Measurements from ENCODE around the gene PDE6D. TPM values are rescaled to one million over a fixed set of nuclear protein-coding genes. Genes with fewer than 3 reads are reported as not detected.
A peak's percentile ranks its signal among the peaks of the same experiment; 100 is the strongest.

PDE6D gene
- polyA plus RNA-seq, 4 donors: 26.0 to 28.9 (median 27.4) TPM

DNA sequence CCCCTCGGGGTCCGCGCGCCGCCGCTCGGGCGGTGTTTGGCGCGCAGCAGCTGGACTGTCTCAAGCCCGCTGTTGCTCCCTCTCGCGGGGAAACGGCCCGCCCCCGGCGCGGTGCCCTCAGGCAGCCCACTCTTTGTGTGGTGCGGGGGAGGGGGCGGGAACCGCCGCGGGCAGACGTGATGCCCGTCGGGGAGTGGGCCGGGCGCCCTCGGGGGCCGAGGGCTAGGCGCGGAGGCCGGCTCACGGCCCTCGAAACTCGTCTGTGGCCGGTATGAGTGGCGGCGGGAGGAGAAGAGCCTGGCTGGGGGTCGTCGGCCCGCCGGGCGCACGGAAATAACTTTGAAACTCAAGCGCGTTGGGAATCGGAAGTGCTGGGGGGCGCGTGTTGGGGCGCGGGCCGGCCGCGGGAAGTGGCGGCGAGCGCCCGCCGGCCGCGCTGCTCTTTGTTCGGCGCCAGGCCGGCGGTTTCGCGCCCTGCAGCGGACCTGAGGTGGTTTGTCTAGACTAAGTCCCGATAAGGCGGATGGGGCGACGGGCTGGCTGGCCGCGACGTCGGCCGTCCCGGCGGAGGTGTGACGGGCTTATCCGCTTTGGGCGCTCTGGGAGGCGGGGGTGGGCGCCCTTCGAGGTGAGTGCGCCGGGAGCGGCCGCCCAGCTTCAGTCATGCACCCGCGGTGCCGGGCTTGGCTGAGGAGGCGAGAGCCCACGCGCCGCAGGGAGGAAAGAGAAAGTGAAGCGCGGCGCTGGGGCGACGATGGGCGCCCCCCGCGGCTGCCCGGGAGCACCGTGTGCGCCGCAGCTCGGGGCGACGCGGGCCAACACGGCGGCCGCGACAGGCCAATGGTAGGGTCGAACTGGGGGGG, 72.1 kb downstream of the PDE6D start:
- no peak for DNase-seq (ENCODE audit: low read depth in 4 of 4, low spot score in 3 of 4)

DNA sequence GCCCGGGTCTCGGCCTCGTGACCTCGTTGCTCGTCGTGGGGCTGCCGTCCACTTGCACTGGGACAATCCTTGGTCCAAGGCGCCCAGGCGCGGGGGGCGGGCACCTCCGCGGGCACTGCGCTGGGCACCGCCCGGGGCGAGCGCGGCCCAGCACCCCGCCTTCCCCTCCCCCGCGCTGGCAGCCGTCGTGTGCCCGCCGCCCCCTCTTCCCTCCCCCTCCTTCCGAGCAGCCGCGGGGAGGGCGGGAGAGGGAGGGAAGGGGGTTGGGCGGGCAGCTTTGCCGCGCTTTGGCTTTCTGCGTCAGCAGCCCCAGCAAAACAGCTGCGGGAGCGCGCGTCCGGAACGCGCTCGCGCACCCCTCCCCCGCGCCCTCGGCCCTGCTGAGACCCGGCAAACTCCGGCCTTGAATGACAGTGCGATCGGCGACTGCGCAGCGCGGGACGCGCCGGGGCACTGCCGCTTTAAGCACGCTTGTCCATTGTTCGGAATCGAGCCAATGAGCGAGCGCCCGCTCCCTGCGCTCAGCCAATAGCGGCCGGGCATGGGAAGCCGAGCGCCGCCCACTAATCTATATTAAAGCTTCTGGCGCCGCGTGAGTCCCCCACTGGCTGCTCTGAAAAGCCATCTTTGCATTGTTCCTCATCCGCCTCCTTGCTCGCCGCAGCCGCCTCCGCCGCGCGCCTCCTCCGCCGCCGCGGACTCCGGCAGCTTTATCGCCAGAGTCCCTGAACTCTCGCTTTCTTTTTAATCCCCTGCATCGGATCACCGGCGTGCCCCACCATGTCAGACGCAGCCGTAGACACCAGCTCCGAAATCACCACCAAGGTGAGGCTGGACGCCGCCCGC, 72.9 kb downstream of the PDE6D start, which contains the start of gene PTMA:
Gene PTMA, plus strand, starts transcription at position 599 of the 846 bp plus-strand sequence. Its CDS starts 182 bp downstream, at position 781.
- DNase-seq (ENCODE audit: low read depth in 4 of 4, low spot score in 3 of 4): peak; percentile 98 to 99 (median 99)

DNA sequence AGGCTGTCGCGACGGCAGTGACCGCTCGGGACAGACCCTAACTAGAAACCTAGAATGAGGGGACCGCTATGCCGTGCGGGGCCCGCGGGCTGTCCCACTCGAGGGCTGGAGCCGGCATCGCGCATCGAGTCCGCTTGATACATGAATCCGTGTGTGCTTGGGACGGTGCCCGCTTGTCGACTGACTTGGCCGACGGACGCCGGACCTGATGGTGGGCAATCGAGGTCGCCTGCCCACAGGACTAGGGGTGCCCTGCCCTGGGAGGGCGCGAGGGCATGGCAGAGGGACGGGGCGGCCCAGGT, 73.5 kb downstream of the PDE6D start:
- no peak for DNase-seq (ENCODE audit: low read depth in 4 of 4, low spot score in 3 of 4)

DNA sequence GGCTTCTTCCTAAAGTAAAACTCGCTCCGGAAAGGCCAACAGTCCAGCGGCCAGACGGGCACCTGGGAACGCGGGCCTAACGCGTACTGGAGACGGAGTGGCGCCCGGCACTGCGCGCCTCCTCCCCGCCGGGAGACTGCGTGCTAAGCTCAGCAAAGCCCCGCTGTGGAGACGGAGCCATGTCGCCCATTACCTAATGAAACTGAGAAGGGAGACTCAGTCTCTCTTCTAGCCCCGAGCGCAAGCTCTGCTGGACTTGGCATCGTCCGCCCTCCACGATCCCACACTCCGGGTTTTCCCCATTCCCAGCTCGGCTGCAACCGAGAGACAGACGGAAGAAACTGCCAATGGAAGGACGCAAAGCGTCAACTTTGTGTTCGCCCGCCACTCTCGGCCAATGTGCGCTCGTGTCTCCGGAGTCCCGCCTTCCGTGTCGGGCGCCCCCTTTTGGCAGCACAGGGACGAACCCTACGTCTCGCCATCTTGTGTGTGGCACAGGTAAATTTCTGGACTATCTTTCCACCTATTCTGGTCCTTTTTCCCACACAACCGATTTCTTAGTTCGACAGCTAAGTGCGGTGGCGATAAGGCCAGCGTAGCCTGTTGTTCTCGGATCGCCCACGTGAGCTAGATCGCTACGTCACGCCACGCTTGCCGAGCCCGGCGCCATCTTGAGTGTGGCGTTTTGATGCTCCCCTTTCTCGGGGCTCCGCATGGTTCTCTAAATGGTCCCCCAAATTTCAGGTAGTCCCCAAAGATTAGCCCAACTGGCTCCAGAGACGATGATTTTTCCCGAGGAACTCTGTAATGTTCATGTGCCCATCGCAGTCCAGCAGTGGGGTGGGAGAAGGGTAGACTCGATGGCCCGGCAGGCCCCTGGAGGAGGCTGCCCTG, 74.1 kb downstream of the PDE6D start:
- DNase-seq (ENCODE audit: low read depth in 4 of 4, low spot score in 3 of 4): peak; percentile 97 to 98 (median 97)

DNA sequence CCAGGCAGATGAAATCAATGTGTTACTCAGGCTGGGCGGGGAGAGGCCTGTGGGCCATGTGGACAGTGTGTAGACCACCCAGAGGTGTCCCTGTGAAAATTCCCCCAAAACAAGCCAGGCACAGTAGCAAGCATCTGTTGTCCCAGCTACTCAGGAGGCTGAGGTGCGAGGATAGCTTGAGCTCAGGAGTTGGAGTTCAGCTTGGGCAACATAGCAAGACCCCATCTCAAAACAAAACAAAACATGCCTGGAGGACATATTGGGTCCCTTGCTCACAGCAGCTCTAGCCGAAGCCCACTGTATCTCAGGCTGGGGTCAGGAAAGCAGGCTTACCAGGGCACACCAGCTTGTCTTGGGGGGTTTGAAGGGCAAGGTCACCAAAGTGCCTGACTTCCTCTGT, 77.1 kb downstream of the PDE6D start:
- no peak for DNase-seq (ENCODE audit: low read depth in 4 of 4, low spot score in 3 of 4)

DNA sequence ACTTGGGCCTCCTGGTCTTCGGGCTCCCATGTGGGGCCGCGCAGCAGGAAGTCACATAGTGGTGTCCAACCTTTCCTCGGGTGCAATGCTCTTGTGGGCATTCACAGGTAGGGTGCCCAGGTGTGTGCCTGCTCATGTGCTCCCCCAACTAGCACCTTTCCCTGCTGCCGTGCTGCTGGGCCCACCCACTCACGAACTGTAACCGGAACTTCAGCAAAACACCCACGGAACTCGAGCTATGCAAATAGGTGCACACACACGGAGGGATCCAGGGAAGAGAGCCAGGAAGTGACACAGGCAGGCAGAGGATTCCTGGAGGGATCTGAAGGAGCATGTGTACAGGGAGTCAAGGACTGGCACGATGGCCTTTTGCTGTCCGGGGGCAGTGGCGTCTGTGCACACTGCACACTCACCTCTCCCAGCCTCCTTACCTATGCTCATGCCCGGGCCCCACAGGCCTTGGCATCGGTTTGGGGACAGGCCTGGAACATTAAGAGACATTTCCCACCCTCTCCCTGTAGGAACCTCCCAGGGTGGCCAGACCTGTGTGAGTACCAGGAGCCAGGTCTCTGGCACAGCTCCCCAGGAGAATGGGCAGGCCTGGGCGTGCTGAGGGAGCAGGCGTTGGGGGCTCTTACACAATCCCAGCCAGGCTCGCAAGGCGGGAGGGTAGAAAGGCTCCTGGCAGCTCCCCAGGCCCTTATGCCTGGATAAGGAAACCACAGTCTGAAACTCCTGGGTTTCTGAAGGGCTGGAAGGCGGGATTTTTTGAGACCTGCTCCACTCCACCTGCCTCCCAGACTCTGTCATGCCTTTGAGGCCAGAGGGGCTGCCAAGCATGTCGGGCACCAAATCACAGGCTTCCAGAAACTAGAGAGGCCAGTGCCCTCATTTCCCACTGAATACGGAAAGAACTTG, 79.4 kb downstream of the PDE6D start:
- DNase-seq (ENCODE audit: low read depth in 4 of 4, low spot score in 3 of 4): no peak

DNA sequence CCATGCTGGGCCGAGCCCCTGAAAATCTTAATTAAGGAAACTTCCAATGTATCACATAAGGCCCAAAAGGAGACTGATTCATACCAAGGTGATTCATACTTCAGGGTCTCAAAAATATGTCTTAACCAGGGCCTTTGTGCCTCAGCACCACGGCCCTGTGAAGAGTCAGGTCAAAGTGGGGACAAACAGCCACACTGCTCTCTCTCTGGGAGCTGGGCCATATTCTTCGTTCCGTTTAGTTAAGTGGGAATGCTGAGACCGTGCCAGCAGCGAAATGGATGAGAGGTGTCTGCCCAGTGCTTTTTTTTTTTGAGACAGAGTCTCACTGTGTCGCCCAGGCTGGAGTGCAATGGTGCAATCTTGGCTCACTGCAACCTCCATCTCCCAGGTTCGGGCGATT, 82.1 kb downstream of the PDE6D start:
- DNase-seq (ENCODE audit: low read depth in 4 of 4, low spot score in 3 of 4): no peak

DNA sequence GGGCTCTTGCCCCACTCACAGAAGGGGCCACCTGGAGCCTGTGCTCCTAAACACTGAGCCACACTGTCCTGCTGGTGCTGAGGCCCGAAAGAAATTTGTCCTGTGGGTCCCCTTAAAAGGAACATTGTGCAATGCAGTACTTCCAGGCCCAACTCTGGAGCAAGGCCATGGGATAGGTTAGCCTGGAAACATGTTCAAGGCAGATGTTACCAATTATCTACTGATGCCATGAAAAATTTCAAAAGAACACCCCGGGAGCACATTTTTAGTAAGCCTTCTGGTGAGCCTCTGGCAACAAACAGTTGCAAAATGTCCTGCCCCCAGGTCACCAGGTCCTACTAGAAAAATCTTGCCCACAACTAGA, 85.1 kb downstream of the PDE6D start:
- no peak for DNase-seq (ENCODE audit: low read depth in 4 of 4, low spot score in 3 of 4)

DNA sequence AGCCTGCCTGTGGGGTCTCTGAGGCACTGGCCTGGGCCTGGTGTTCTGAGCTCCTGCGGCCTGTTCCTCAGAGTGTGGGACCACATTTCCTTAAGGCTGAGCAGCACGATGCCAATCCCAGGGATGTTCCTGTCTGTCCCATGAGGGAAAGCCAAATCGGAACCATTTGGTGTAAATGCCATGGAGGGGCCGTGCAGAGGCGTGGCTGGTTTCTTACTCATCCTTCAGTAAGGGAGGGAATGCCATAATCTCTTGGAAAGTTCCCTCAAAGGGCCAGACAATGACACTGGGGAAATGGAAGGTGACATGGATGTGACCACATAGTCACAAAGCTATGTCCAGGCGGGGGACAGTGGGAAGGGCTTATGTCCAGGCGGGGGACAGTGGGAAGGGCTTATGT, 87.1 kb downstream of the PDE6D start:
- DNase-seq (ENCODE audit: low read depth in 4 of 4, low spot score in 3 of 4): no peak

DNA sequence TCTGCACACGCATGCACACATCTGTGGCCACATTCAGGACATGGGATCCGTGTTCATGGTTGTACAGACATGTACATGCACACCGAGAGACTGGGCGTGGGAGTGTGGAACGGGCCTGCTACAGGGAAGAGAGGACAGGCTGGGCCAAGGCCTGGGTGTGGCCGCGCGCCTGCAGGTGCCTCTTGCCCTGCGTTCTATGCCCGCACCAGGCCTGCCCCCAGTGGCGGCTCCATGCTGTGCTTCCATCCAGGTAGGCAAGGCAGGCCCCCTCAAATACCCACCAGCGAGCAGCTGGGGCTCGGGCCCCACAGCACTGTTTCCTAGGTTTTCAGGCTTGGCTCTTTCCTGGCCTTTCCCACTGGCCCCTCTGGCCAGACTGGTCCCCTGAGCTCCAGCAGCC, 88.2 kb downstream of the PDE6D start:
- DNase-seq (ENCODE audit: low read depth in 4 of 4, low spot score in 3 of 4): no peak

DNA sequence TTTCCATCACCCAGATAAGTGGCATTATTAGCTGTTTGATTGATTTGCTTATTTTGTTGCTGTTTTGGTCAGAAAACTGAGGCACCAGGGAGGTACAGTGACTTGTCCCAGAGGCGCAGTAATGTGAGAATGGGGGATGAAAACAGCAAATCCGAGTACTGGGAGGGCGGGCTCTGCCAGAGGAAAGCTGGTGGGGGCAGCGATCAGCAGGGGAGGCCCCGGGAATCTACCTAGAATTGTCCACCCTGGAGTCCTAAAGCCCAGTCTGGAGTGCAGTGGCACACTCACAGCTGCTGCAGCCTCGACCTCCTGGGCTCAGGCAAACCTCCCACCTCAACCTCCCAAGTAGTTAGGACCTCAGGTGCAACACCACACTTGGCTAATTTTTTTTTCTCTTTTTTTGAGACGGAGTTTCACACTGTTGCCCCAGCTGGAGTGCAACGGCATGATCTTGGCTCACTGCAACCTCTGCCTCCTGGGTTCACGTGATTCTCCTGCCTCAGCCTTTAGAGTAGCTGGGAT, 89.8 kb downstream of the PDE6D start:
- no peak for DNase-seq (ENCODE audit: low read depth in 4 of 4, low spot score in 3 of 4)

DNA sequence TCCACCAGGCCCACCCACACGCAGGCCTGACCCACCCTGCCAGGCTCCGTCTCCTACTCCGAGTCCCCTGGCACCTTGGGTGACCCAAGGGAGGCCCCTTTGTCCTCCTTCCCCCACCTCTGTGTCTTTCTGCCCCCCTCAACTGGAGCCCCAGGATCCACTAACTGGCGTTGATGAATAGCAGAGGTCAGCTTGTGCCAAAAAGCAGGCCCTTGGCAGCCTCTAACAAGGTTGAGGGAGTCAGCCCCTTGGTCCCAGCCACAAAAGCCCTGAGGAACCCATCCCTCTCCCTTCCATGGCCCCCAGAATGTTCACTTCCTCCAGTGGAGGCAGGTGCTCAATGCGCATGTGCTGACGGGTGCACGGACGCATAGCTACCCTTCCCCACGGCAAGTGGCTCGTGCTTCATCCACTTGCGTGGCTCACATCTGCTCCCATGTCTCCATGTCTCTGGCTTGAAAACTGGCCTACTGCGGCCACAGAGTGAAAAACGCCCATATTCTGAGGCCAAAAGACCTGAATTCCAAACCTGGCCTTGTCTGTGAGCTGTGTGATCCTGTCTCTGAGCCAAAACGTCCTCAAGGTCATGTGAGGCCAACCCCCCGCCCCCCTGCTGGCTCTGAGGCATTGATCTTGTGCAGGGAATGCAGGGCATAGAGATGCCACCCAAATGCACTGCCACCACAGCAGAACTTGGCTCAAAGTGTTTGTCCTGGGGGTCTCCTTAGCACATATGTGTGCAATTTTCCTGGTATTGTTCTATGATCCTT, 91.8 kb downstream of the PDE6D start:
- no peak for DNase-seq (ENCODE audit: low read depth in 4 of 4, low spot score in 3 of 4)

DNA sequence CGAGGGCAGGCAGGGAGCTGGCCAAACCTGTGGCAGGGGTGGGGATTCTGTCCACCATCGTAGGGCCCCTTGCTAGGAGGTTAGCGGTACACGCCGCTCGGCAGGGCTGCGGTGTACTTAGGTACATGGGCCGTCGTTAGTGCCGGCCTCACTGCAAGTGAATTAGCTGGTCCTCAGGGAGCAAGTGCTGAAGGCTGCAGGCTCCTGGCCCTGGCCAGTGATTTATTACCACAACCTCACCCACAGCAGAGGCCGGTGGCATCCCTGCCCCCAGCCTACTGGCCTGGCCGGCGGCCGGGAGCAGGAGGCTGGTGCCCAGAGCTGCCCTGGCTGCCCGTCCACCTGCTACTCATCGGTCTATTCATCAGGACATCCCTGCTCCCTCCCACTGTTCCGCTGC, 92.4 kb downstream of the PDE6D start:
- no peak for DNase-seq (ENCODE audit: low read depth in 4 of 4, low spot score in 3 of 4)

DNA sequence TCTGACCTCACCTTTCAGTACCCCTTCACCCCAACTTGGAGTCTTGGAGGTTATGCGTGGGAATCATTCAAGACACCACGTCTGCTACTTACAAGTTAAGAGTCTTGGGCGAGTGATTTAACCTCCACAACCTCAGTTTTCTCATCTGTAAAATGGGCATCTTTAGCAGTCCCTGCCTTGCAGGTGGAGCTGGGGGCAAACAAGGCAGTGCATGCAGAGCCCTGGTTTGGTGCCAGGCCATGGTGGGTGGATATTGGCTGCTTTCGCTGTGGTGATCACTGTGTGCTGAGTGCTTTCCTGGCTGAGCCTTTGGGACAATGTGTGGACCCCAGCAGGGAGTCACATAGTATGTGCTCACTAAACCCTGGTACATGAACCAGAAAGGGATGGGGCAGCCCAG, 93.1 kb downstream of the PDE6D start:
- DNase-seq (ENCODE audit: low read depth in 4 of 4, low spot score in 3 of 4): no peak

DNA sequence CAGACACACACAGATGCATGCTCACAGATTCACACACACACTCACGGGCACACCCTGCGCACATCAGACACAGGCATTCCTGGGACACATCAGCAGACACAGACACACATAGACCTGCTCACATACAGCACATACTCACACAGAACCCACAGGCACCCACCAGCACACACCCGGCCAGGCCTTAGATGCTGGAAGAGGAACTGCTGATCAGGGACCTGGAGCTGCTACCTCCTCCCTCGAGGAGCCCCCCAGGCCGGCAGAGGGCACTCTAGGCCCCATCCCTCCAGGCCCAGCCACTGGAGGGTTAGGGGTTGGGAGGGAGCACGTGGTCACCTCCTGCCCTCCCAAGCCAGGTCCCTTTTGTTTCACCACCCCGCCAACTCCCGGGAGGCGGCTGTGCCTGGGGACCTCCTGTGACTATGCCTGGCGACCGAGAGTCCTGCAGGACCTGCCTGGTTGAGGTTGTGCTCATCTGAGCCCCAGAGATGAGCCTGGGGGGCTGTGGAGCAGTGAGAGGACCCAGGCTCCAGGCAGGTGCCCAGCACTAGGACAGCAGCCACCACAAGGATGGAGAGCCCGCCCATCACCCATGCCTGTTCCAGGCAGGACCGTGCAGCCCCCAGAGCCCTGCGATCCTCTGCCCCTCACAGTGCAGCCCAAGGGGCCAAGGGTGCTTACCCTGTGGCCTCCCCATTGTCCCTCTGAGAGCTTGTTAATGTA, 93.8 kb downstream of the PDE6D start:
- no peak for DNase-seq (ENCODE audit: low read depth in 4 of 4, low spot score in 3 of 4)

DNA sequence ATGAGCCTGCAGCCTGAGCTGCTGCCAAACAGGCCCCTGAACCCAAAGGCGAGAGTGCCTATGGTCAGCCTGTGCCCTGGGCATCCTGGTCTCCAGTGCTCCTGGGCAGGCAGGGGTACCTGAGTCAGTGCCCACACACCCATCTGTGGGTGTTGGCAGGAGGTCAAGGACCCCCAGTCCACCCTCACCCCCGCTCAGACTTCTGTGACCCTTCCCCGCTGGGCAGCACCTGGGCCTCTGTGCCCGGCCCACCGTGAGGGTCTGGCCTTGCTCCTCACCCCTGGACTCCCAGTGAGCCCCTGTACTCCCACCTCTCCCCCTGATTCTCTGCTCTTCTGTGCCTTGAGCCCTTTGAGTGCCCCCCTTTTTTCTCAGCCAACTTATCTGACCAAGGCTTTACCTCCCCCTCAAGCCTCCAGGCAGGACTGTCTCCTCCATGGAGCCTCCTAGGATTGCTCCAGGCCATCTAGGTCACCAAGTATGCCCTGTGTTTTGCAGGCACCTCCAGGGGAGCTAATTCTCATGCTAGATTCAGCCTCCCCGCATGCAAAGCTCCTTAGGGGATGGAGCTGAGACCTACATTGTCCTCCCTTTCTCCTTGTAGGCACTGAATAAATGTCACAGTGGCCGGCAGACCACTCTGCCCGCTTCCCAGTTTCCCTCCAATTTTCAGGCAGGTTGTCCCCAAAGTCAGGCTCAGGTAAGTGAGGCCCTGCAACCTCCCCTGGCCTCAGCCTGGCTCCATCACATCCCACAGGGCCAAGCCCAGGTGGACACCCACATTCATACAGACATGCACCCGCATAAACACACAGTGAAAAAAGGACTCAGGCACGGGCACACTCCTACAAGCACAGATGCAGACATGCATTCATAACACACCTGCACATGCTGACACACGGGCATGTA, 94.6 kb downstream of the PDE6D start:
- DNase-seq (ENCODE audit: low read depth in 4 of 4, low spot score in 3 of 4): no peak

All from left renal pelvis (tissue), 4 donors.